ENCODE results near the gene MUCL3. TPM values are rescaled to one million over a fixed set of nuclear protein-coding genes. Genes with fewer than 3 reads are reported as not detected.

MUCL3 gene, protein sequence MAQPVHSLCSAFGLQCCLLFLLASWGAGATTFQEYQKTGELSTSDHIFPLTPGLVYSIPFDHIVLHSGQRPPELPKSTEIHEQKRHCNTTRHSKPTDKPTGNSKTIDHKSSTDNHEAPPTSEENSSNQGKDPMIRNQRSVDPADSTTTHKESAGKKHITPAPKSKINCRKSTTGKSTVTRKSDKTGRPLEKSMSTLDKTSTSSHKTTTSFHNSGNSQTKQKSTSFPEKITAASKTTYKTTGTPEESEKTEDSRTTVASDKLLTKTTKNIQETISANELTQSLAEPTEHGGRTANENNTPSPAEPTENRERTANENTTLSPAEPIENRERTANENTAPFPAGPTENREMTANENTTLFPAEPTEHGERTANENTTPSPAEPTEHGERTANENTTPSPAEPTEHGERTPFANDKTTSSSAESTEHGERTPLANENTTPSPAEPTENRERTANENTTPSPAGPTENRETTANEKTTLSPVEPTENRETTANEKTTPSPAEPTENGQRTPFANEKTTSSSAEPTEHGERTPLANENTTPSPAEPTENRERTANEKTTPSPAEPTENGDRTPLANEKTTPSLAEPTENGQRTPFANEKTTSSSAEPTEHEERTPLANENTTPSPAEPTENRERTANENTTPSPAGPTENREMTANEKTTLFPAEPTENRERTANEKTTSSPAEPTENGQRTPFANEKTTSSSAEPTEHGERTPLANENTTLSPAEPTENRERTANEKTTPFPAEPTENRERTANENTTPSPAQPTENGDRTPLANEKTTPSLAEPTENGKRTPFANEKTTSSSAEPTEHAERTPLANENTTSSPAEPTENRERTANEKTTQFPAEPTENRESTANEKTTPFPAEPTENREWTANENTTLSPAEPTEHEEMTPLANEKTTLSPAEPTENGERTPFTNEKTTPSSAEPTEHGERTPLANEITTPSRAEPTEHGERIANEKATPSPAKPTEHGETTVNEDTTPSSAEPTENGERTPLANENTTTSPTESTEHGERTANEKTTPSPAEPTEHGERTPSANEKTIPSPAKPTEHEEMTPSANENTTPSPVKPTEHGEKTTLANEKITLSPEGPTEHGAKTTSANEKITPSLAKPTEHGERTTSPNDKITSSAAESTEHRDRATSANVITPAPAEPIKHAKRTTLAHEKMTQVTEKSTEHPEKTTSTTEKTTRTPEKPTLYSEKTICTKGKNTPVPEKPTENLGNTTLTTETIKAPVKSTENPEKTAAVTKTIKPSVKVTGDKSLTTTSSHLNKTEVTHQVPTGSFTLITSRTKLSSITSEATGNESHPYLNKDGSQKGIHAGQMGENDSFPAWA (N-terminal part only)
- 0.09 to 0.17 TPM (median 0.10 TPM) in 5 replicates for total RNA-seq (2022; extraction: Qiagen RNA extraction)

DNA sequence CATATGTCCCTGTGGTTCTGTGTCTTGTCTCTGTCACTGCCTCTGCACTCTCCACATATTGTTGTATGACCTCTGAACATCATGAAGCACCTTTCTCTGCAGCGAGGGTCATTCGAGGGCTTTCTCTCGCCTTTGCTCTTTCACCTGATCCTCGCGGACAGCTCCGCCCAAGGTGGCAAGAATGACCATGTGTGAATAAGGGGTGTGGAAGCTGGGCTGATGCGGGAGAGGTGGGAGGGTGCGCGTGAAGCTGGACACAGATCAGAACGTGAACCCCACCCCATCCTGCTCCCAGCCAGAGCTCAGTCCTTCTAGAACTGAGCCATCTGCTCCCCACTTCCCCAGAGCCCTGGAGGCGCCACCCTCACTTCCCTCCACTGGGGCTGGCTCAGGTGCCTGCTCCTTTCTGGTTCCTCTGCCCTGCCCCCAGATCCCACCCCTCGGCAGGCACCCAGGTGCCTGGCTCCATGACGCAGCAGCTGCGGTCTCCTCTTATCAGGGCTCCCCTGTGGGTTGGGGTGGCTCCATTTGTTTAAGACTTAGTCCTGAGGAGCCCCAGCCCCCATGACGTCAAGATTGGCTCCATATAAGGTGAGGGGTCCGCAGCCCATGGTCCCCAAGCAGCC lies at the start of gene MUCL3:
MUCL3 (plus strand) TSS at position 613 of the 626 bp plus-strand sequence. CDS start 27 bp downstream, outside the sequence.

DNA sequence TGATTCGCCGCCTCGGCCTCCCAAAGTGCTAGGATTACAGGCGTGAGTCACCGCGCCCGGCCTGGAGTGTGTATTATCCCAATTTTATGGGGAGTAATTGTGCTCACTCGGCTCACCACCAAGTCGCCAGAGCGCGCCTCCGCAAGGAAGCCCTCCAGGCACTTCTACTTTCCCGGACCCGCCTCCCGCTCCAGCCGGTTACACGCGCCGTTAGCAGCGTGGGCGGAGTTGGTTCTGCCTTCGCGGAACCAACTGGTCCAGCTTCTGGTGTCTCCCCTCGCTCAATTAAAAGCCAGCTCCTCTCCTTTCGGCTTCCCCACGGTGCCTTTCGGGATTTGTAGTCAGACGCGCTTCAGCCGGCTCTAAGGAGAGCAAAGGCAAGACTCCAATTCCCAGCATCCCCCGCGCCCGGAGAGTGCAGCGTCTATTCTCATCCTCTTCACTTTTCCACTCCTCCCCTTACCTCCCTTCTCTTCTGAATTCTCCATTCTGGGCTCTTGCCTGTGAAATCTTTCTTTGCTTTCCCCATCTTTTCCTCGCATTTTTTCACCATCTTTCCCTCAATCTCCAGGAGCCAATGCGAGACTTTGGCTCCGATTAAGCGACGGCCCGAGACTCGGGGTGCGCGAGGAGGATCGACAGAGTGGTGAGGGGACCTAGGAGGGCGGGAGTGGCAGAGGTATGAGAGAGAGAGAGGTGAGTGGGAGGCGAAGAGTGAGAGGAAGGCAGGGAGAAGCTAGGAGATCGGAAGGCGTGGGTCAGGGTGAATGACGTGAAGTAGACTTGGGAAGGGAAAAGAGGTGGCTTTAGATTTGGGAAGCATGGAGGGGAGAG lies 32.8 kb upstream of the MUCL3 start, which contains the start of gene GTF2H4:
GTF2H4 (plus strand) TSS at position 450 of the 834 bp plus-strand sequence.

DNA sequence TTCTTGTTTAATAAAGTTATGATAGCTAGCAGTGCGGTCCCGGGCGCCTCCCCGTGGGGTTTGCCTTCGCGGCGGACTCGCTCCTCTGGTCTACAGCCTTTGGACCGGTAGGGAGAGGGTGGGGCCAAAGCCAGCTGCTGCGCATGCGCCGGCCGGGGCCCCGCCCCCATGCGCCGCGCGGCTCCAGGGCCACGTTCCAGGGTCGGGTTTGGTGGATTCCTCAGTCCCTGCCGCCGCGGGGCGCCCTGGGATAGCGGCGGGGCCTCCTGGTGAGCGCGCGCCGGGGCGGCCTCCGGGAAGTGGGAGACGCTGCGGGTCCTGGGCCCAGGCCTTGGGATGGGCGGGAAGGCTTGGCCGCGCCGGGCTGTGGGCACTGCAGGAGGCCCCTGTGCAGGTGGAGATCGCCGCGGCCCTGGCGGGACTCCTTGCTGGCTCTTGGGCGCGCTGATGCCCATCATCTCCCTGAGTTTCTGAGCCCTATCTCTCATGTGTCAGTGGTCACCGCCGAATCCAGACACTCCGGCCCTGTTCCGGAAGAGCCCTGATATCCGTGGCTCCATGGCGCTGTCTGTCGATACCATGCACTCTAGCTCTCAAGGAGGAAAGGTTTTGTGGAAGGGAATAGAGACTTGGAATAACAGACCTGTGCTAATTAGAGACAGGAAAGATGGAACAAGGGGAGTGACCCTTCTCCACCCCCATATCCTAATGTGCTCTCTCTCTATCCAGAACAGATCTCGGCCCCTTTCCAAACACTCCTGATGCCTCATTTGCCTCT lies 26.5 kb upstream of the MUCL3 start, which contains the start of gene VARS2:
VARS2 (plus strand) TSS at position 163 of the 778 bp plus-strand sequence; CDS start at position 762, 599 bp downstream.

DNA sequence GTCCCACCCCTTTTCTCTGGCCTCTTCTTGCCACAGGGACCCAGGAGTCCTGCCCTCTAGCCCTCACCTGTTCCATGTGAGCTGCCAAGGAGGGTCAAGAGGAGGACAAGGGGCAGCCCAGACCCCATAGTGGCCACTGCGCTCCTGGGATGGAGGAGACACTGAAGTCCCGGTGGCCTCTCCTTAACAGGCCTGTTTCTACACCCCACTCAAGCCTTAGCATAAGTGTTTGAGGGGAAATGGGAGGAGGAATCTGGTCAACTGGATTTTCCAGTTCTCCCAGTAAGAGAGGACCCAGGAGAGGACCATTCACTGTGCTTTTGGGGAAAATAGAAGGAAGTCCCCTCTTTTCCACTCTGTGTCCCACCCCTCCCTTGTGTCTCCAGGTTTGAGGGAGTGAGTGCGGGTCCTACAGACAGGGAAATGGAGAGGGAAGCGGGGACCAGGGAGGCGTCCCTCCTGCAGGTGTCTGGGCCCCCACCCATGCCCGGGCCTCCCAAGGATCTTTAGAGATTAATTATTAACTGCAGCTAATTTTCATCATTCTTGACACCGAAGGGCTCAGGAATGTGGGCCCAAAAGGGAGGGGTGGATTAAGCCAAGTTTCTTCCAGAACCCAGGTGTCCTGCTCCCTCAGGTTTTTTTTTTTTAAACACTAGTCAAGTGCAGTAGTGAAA lies 8.7 kb upstream of the MUCL3 start, which contains the start of gene SFTA2:
SFTA2 (minus strand) TSS at position 202 of the 677 bp plus-strand sequence; CDS start at position 128, 74 bp downstream.

DNA sequence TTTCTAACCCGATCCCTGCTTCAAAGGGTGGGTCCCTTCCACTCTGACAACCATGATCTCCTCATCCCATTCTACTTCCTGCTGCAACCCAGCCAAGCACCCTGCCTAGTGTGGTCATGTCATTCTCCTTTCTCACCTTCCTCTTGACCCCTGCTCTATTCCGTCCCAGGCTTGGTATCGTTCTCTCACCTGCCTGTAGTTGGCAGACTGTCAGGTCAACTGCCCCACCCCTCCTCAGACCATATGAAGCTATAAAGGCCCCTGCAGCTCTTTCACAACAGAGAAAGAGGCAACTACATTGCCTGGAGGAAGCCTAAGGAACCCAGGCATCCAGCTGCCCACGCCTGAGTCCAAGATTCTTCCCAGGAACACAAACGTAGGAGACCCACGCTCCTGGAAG lies 42.7 kb downstream of the MUCL3 start, which contains the start of gene MUC21:
MUC21 (plus strand) TSS at position 280 of the 400 bp plus-strand sequence. CDS start 241 bp downstream, outside the sequence.

Other genes starting within 250 kb of the MUCL3 start
- gene NRM, start 250.0 kb upstream of the MUCL3 start, total RNA-seq (2022; extraction: Qiagen RNA extraction) = 21.7 to 28.7 TPM (median 27.9 TPM) in 5 replicates
- 15.5 to 19.2 TPM (median 15.8 TPM) in 5 replicates for gene MDC1, start 223.7 kb upstream of the MUCL3 start, total RNA-seq (2022; extraction: Qiagen RNA extraction)
- 793 to 945 TPM (median 901 TPM) in 5 replicates for gene TUBB, start 220.6 kb upstream of the MUCL3 start, total RNA-seq (2022; extraction: Qiagen RNA extraction)
- 83.5 to 93.1 TPM (median 90.0 TPM) in 5 replicates for gene FLOT1, start 198.3 kb upstream of the MUCL3 start, total RNA-seq (2022; extraction: Qiagen RNA extraction)
- gene IER3, start 196.4 kb upstream of the MUCL3 start, total RNA-seq (2022; extraction: Qiagen RNA extraction) = 40.1 to 61.9 TPM (median 59.7 TPM) in 5 replicates
- gene DDR1, start 56.5 kb upstream of the MUCL3 start, total RNA-seq (2022; extraction: Qiagen RNA extraction) = 56.9 to 64.4 TPM (median 63.5 TPM) in 5 replicates
- gene GTF2H4, start 32.8 kb upstream of the MUCL3 start, total RNA-seq (2022; extraction: Qiagen RNA extraction) = 16.1 to 21.6 TPM (median 19.1 TPM) in 5 replicates
- 14.1 to 15.9 TPM (median 15.6 TPM) in 5 replicates for gene VARS2, start 26.7 kb upstream of the MUCL3 start, total RNA-seq (2022; extraction: Qiagen RNA extraction)
- 0.19 to 0.38 TPM (median 0.24 TPM) in 3 of 5 replicates, not detected in the others for gene SFTA2, start 8.8 kb upstream of the MUCL3 start, total RNA-seq (2022; extraction: Qiagen RNA extraction)
- 0.03 to 0.04 TPM in 2 of 5 replicates, not detected in the others for gene MUC21, start 42.7 kb downstream of the MUCL3 start, total RNA-seq (2022; extraction: Qiagen RNA extraction)
- 0.01 to 0.03 TPM (median 0.02 TPM) in 5 replicates for gene MUC22, start 69.5 kb downstream of the MUCL3 start, total RNA-seq (2022; extraction: Qiagen RNA extraction)
- gene C6orf15, start 171.6 kb downstream of the MUCL3 start, total RNA-seq (2022; extraction: Qiagen RNA extraction) = not detected in 5 replicates
- 4.1 to 5.9 TPM (median 4.6 TPM) in 5 replicates for gene PSORS1C1, start 173.8 kb downstream of the MUCL3 start, total RNA-seq (2022; extraction: Qiagen RNA extraction)
- gene CDSN, start 179.5 kb downstream of the MUCL3 start, total RNA-seq (2022; extraction: Qiagen RNA extraction) = 0.03 to 0.06 TPM (median 0.05 TPM) in 4 of 5 replicates, not detected in the other
- 0.08 TPM in 1 of 5 replicates, not detected in the others for gene PSORS1C2, start 198.1 kb downstream of the MUCL3 start, total RNA-seq (2022; extraction: Qiagen RNA extraction)
- 6.0 to 8.3 TPM (median 7.1 TPM) in 5 replicates for gene CCHCR1, start 216.8 kb downstream of the MUCL3 start, total RNA-seq (2022; extraction: Qiagen RNA extraction)
- gene TCF19, start 217.6 kb downstream of the MUCL3 start, total RNA-seq (2022; extraction: Qiagen RNA extraction) = 13.3 to 15.2 TPM (median 14.2 TPM) in 5 replicates
- gene POU5F1, start 229.7 kb downstream of the MUCL3 start, total RNA-seq (2022; extraction: Qiagen RNA extraction) = 10.9 to 14.9 TPM (median 11.3 TPM) in 5 replicates

All from A549 treated with AZD2906 at 1 μM for 4 hours (cell line).